Fibroblast of mammary gland (primary cell): ENCODE data around the gene SORBS1.

Source experiments
- DNase-seq: peaks from one replicate; pipeline ENCODE4 v3.0.0-alpha.2; 2010; ENCODE audit warnings: low read depth
- H3K4me3 ChIP-seq: 2 replicates; pipeline ENCODE4 v1.5.1; 2011; ENCODE audit warnings: low read depth, mild to moderate bottlenecking, low read length, moderate library complexity; ENCODE audit not compliant: control insufficient read depth
- CTCF ChIP-seq: conservative IDR thresholded peaks from 2 replicates; pipeline ENCODE4 v1.5.1; 2011; ENCODE audit warnings: low read depth, low read length, inconsistent platforms; ENCODE audit not compliant: control insufficient read depth, insufficient read depth

The SORBS1 gene

GRCh38 chr10:95537542-95537927, 23.6 kb downstream of the SORBS1 start:
- no peak for DNase-seq
- no peak for TF ChIP-seq CTCF
- H3K4me3 ChIP-seq, result no peak overlapping the region

DNA sequence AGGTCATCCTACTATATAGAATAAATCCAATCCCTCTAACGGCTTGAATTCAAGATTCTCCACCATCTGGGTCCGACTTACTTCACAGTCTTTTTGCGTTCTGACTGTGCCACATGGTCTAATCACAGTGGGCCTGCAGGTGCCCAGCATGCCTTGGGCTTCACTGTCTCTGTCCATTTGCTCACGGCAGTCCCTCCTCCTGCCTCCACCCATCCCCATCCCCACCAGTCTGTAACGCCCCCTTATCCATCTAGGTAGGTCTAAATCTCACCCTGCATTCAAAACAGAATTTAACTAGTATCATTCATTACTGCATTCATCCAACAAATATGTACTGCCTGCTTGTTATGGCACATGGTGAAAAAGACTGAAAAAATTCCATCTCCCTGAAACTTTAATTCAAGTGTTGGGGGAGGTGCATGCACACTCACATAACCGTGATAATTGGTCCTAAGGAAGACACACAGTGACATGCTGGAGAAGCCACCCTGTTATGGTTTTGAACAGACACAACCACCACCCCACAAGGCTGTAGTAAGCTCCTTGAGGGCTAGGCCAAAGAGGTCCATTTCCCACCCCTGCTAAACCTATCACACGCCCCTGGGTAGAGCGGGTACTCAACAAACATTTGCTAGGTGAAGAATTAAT, 24.2 kb downstream of the SORBS1 start:
- TF ChIP-seq CTCF, result no peak
- no peak overlapping the region for H3K4me3 ChIP-seq
- no peak for DNase-seq

- no peak for TF ChIP-seq CTCF
- no peak overlapping the region for H3K4me3 ChIP-seq
- DNase-seq, result no peak
Observed at GRCh38 chr10:95536017-95536416, 25.2 kb downstream of the SORBS1 start.

GRCh38 chr10:95535526-95535925, 25.6 kb downstream of the SORBS1 start:
- no peak for TF ChIP-seq CTCF
- DNase-seq, result no peak
- no peak overlapping the region for H3K4me3 ChIP-seq

DNA sequence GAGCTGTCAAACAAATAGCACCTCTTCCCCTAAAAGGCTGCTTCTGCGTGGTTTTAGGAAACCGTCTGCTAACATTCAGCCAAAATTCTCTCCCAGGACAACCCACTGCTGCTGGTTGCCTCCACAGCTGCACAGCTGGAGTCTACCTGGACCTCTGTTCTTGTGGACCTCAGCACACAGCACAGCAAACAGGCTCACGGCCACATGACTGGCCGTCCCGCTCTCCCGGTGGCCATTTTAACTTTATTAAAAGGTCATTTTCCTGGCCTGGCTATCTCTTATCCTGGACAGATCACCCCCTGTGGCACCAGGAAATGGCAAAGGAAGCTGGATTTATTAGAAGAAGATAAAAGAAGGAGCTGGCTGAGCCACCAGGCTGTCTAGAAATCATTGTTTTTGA, 27.6 kb downstream of the SORBS1 start:
- DNase-seq, result no peak
- no peak overlapping the region for H3K4me3 ChIP-seq
- no peak for TF ChIP-seq CTCF

- DNase-seq, result no peak
- TF ChIP-seq CTCF, result no peak
- H3K4me3 ChIP-seq, result no peak overlapping the region
Observed at GRCh38 chr10:95532536-95532935, 28.6 kb downstream of the SORBS1 start.

- TF ChIP-seq CTCF, result no peak
- no peak overlapping the region for H3K4me3 ChIP-seq
- DNase-seq, result no peak
Observed at GRCh38 chr10:95531994-95532399, 29.2 kb downstream of the SORBS1 start.
